Cardiac muscle cell (in vitro differentiated cells and primary cell): ENCODE measurements around the gene GDA. TPM values are rescaled to one million over a fixed set of nuclear protein-coding genes. Genes with fewer than 3 reads are reported as not detected.

Experiments used
- DNase-seq, 2 donors: peaks; one replicate each; pipeline versions ENCODE4 v3.0.0 to v3.0.0-alpha.2; 2010 to 2017; ENCODE audit warnings: low read depth in 1 of 2, low spot score in 1 of 2
- H3K27ac ChIP-seq: fragments of 200-600 bp; sonication (generic); 2 replicates; pipeline ENCODE4 v1.5.1; 2016
- H3K27me3 ChIP-seq: fragments of 200-600 bp; sonication (generic); 2 replicates; pipeline ENCODE4 v1.6.0; 2016; ENCODE audit warnings: control low read depth
- H3K36me3 ChIP-seq: fragments of 200-600 bp; sonication (generic); 2 replicates; pipeline ENCODE4 v1.5.1; 2016; ENCODE audit warnings: control low read depth
- H3K4me1 ChIP-seq: fragments of 200-600 bp; sonication (generic); 2 replicates; pipeline ENCODE4 v1.8.1; 2017; ENCODE audit warnings: low read depth, mild to moderate bottlenecking, mixed run types
- H3K4me3 ChIP-seq: fragments of 200-600 bp; sonication (generic); 2 replicates; pipeline ENCODE4 v1.5.1; 2016; ENCODE audit warnings: mild to moderate bottlenecking
- H3K9me3 ChIP-seq: fragments of 200-600 bp; sonication (generic); 2 replicates; pipeline ENCODE4 v1.5.1; 2017; ENCODE audit warnings: low read depth, mild to moderate bottlenecking, control low read depth
- CTCF ChIP-seq: IDR thresholded peaks from 2 replicates; pipeline ENCODE4 v1.5.1; 2012; ENCODE audit warnings: low read depth, mild to moderate bottlenecking, low read length
- polyA plus RNA-seq: library from polyadenylated mRNA; unstranded; fragments of >200 nt; fragmentation: Nextera tagmentation; extraction: Ambion mirVana; gene quantifications from 2 replicates; pipeline ENCODE4 v1.2.1, GENCODE V29; 2016
- total RNA-seq: library from RNA; depleted of rRNA; stranded (reverse); fragments of >200 nt; gene quantifications from 2 replicates; pipeline ENCODE4 v1.2.3, GENCODE V29; 2016

The GDA gene
- total and polyA plus RNA-seq, 2 experiments from 2014 or later, result 0.18 to 0.59 TPM

DNA sequence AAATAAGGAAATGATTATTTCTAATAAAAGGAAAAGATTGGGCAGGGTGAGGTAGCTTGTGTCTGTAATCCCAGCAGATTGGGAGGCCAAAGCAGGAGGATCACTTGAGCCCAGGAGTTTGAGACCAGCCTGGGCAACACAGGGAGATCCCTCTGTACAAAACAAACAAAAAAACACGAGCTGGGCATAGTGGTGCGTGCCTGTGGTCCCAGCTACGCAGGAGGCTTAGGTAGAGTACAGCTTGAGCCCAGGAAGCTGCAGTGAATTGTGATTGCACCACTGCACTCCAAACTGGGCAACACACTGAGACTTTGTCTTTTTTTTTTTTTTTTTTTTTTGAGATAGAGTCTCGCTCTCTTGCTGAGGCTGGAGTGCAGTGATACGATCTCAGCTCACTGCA, 18.8 kb downstream of the GDA start:
- Histone ChIP-seq H3K27ac (no peak overlapping the region), H3K9me3 (no peaks in the 10 kb centered on the region), H3K4me3 (no peak overlapping the region), H3K4me1 (no peaks in the 10 kb centered on the region), H3K36me3 (no peaks in the 10 kb centered on the region), H3K27me3 (no peaks in the 10 kb centered on the region)
- no peak for TF ChIP-seq CTCF
- DNase-seq, result no peak

GRCh38 chr9:72169178-72169577, 19.9 kb downstream of the GDA start:
- no peak for DNase-seq

GRCh38 chr9:72173080-72173479, 23.8 kb downstream of the GDA start:
- no peaks in the 10 kb centered on the region for H3K4me1 ChIP-seq
- H3K36me3 ChIP-seq, result no peaks in the 10 kb centered on the region
- H3K27ac ChIP-seq, result no peak overlapping the region
- H3K9me3 ChIP-seq, result no peaks in the 10 kb centered on the region
- DNase-seq, result no peak
- no peak for TF ChIP-seq CTCF
- no peak overlapping the region for H3K4me3 ChIP-seq
- no peaks in the 10 kb centered on the region for H3K27me3 ChIP-seq

More at GRCh38 chr9:72169178-72169577, 19.9 kb downstream of the GDA start:
- Histone ChIP-seq H3K27me3 (no peaks in the 10 kb centered on the region), H3K27ac (no peak overlapping the region), H3K36me3 (no peaks in the 10 kb centered on the region), H3K4me3 (no peak overlapping the region), H3K9me3 (no peaks in the 10 kb centered on the region), H3K4me1 (no peaks in the 10 kb centered on the region)
- TF ChIP-seq CTCF, result no peak

- no peak overlapping the region for H3K27ac ChIP-seq
- TF ChIP-seq CTCF, result no peak
- no peaks in the 10 kb centered on the region for H3K4me1 ChIP-seq
- no peak for DNase-seq
- no peak overlapping the region for H3K4me3 ChIP-seq
- H3K36me3 ChIP-seq, result no peaks in the 10 kb centered on the region
- no peaks in the 10 kb centered on the region for H3K9me3 ChIP-seq
- no peaks in the 10 kb centered on the region for H3K27me3 ChIP-seq
Measured at GRCh38 chr9:72185561-72185960, 36.3 kb downstream of the GDA start.

GRCh38 chr9:72187121-72187695, 38.0 kb downstream of the GDA start:
- H3K36me3 ChIP-seq, result no peaks in the 10 kb centered on the region
- no peak for TF ChIP-seq CTCF
- no peak overlapping the region for H3K4me3 ChIP-seq
- H3K27ac ChIP-seq, result no peak overlapping the region
- no peaks in the 10 kb centered on the region for H3K4me1 ChIP-seq
- no peaks in the 10 kb centered on the region for H3K27me3 ChIP-seq
- DNase-seq, result no peak
- no peaks in the 10 kb centered on the region for H3K9me3 ChIP-seq

DNA sequence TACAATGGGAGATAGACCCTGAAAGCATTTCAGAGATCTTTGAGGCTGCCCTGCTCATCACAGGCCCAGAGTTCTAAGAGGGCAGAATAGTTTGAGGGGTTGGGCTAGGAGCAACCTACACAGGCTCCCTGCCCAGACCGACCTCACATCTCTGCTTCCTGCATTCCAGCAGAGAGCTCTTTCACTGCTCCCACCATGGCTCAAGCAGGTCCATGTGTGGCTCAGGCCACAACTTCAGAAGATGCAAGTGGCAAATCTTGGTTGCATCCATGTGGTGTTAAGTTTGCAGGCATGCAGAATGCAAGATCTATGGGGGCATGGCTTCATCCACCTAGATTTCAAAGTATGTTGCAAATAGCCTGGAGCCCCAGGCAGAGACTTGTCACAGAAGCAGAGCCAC, 39.0 kb downstream of the GDA start:
- H3K36me3 ChIP-seq, result no peaks in the 10 kb centered on the region

More for the DNA sequence above, 39.0 kb downstream of the GDA start:
- Histone ChIP-seq H3K27ac (no peak overlapping the region), H3K27me3 (no peaks in the 10 kb centered on the region), H3K9me3 (no peaks in the 10 kb centered on the region), H3K4me3 (no peak overlapping the region), H3K4me1 (no peaks in the 10 kb centered on the region)
- DNase-seq, result no peak
- TF ChIP-seq CTCF, result no peak
